Caco-2 (cell line): ENCODE measurements around the gene IL11RA. TPM values are rescaled to one million over a fixed set of nuclear protein-coding genes. Genes with fewer than 3 reads are reported as not detected.
A peak's percentile ranks its signal among the peaks of the same experiment; 100 is the strongest.

Source experiments
- BruUV-seq: library from RNA; stranded (reverse); fragments of 400-500 nt; replicated peaks from 2 replicates; lab custom pipeline; 2021; lab: Mats Ljungman, UMichigan
- CTCF ChIA-PET: fragments of 300-600 bp; sonication (Branson Sonifier 250); formaldehyde crosslinking; loops from one replicate; lab custom pipeline; 2022; ENCODE audit warnings: antibody characterized with exemption; lab: Charles Lee
- POLR2A ChIA-PET: fragments of 300-600 bp; sonication (Branson Sonifier 250); formaldehyde crosslinking; loops from one replicate; lab custom pipeline; 2022; ENCODE audit warnings: antibody characterized with exemption; lab: Charles Lee
- DNase-seq, 2 experiments: peaks; one replicate each; pipeline versions ENCODE4 v3.0.0 to v3.0.0-alpha.2; 2020 to 2022
- H3K27me3 ChIP-seq: replicated peaks from 2 replicates; pipeline ENCODE4 v1.6.0; 2011; ENCODE audit warnings: low read length; ENCODE audit not compliant: control insufficient read depth, insufficient read depth
- H3K36me3 ChIP-seq: 2 replicates; pipeline ENCODE4 v1.5.1; 2011; ENCODE audit warnings: low read length; ENCODE audit not compliant: control insufficient read depth, insufficient read depth
- H3K4me1 ChIP-seq: fragments of 250-450 bp; sonication (Bioruptor Pico); 2 replicates; pipeline ENCODE4 v1.5.1; 2020; ENCODE audit warnings: mild to moderate bottlenecking
- H3K4me3 ChIP-seq: 2 replicates; pipeline ENCODE4 v1.5.1; 2011; ENCODE audit warnings: low read depth, mild to moderate bottlenecking, control low read depth, low read length
- H3K9me3 ChIP-seq: fragments of 250-450 bp; sonication (Bioruptor Pico); 2 replicates; pipeline ENCODE4 v1.5.1; 2020; ENCODE audit warnings: mild to moderate bottlenecking, moderate library complexity
- H3K27ac Mint-ChIP-seq: one replicate; pipeline ENCODE4 v1.8.0; 2022; ENCODE audit warnings: mixed read lengths; ENCODE audit not compliant: unreplicated experiment
- H3K27me3 Mint-ChIP-seq: one replicate; pipeline ENCODE4 v1.8.0; 2022; ENCODE audit warnings: mixed read lengths; ENCODE audit not compliant: insufficient read depth, unreplicated experiment
- H3K36me3 Mint-ChIP-seq: one replicate; pipeline ENCODE4 v1.8.0; 2022; ENCODE audit warnings: mild to moderate bottlenecking, mixed read lengths; ENCODE audit not compliant: insufficient read depth, unreplicated experiment
- H3K4me1 Mint-ChIP-seq: one replicate; pipeline ENCODE4 v1.8.0; 2022; ENCODE audit warnings: low read depth, mixed read lengths; ENCODE audit not compliant: unreplicated experiment
- H3K4me3 Mint-ChIP-seq: one replicate; pipeline ENCODE4 v1.8.0; 2022; ENCODE audit warnings: mild to moderate bottlenecking, moderate library complexity, mixed read lengths; ENCODE audit not compliant: unreplicated experiment
- H3K9me3 Mint-ChIP-seq: one replicate; pipeline ENCODE4 v1.8.0; 2022; ENCODE audit warnings: mixed read lengths; ENCODE audit not compliant: unreplicated experiment
- CTCF ChIP-seq, 2 experiments: fragments of 200-600 bp in 1 of 2; IDR thresholded peaks; 1 replicate in 1 of 2; 2 replicates in 1 of 2; pipeline versions ENCODE4 v1.5.1 to v1.8.0; 2011 to 2022; ENCODE audit warnings: antibody characterized with exemption in 1 of 2, control low read depth in 1 of 2, inconsistent platforms in 1 of 2, low read depth in 1 of 2, low read length in 1 of 2, mild to moderate bottlenecking in 1 of 2, moderate library complexity in 1 of 2; ENCODE audit not compliant: insufficient read depth in 1 of 2, severe bottlenecking in 1 of 2, unreplicated experiment in 1 of 2
- intact Hi-C: fragments of 100-400 bp; cut with micrococcal nuclease; formaldehyde crosslinking; loops from one replicate; pipeline ENCODE4 v1.10.0; 2022; ENCODE audit not compliant: unreplicated experiment
- total RNA-seq: library from RNA; stranded (reverse); gene quantifications from 2 replicates; pipeline ENCODE4 v1.2.3, GENCODE V29; 2022

The IL11RA gene
- total RNA-seq, 1 experiment from 2014 or later, result 5.6 TPM

- CTCF ChIA-PET, result no interaction called here
- intact Hi-C loops, result loop anchor here (10.0 kb wide), 1 partner anchor 51 kb away; no protein-coding TSS in a partner anchor
- Mint-ChIP-seq H3K4me3 (peak overlapping the region; percentile 66), H3K36me3 (peaks cover 23% of the 10 kb centered on the region), H3K27me3 (no peaks in the 10 kb centered on the region), H3K9me3 (no peaks in the 10 kb centered on the region), H3K27ac (peak overlapping the region; percentile 62), H3K4me1 (peaks cover 20% of the 10 kb centered on the region)
- H3K9me3 ChIP-seq, result no peaks in the 10 kb centered on the region
- H3K4me3 ChIP-seq, result no peak overlapping the region
- no peak for DNase-seq
- H3K4me1 ChIP-seq, result peaks cover 23% of the 10 kb centered on the region
- no TSS peak for BruUV-seq
- POLR2A ChIA-PET, result interaction anchor here (2.6 kb wide), 1 partner anchor 16 kb away, joined by 11 read pairs; the partner anchor contains the start of gene SIGMAR1
- no peak for TF ChIP-seq CTCF (IDR thresholded peaks at IDR 0.05; ENCODE audit: insufficient read depth in 1 of 2, low read depth in 1 of 2, low read length in 1 of 2, severe bottlenecking in 1 of 2, unreplicated experiment in 1 of 2)
- H3K27me3 ChIP-seq, result no peaks in the 10 kb centered on the region
- no peaks in the 10 kb centered on the region for H3K36me3 ChIP-seq
These were observed 1.4 kb downstream of the IL11RA start for GRCh38 chr9:34653151-34654072.

- Histone ChIP-seq H3K4me3 (no peak overlapping the region), H3K36me3 (no peaks in the 10 kb centered on the region), H3K4me1 (peaks cover 23% of the 10 kb centered on the region), H3K27me3 (no peaks in the 10 kb centered on the region), H3K9me3 (no peaks in the 10 kb centered on the region)
- Mint-ChIP-seq H3K4me1 (peaks cover 20% of the 10 kb centered on the region), H3K27me3 (no peaks in the 10 kb centered on the region), H3K27ac (no peak overlapping the region), H3K4me3 (no peak overlapping the region), H3K9me3 (no peaks in the 10 kb centered on the region), H3K36me3 (peaks cover 18% of the 10 kb centered on the region)
- DNase-seq, result no peak
- TF ChIP-seq CTCF (IDR thresholded peaks at IDR 0.05; ENCODE audit: insufficient read depth in 1 of 2, low read depth in 1 of 2, low read length in 1 of 2, severe bottlenecking in 1 of 2, unreplicated experiment in 1 of 2), result no peak
- ChIA-PET CTCF (interaction anchor here (0.5 kb wide), 1 partner anchor 125 kb away, joined by 3 read pairs; no protein-coding TSS in a partner anchor), POLR2A (no interaction called here)
- BruUV-seq, result no TSS peak
- intact Hi-C loops, result loop anchor here (10.0 kb wide), 1 partner anchor 50 kb away; no protein-coding TSS in a partner anchor
These were observed 2.5 kb downstream of the IL11RA start for GRCh38 chr9:34654323-34655051.

GRCh38 chr9:34655394-34655793 is 3.4 kb downstream of the IL11RA start:
- H3K27me3 Mint-ChIP-seq, result no peaks in the 10 kb centered on the region
- Histone ChIP-seq H3K27me3 (no peaks in the 10 kb centered on the region), H3K36me3 (no peaks in the 10 kb centered on the region), H3K4me3 (no peak overlapping the region), H3K9me3 (no peaks in the 10 kb centered on the region), H3K4me1 (peaks cover 23% of the 10 kb centered on the region)
- DNase-seq, result no peak
- no TSS peak for BruUV-seq
- POLR2A ChIA-PET, result no interaction called here
- H3K27ac Mint-ChIP-seq, result no peak overlapping the region
- H3K36me3 Mint-ChIP-seq, result peaks cover 13% of the 10 kb centered on the region
- no peak overlapping the region for H3K4me3 Mint-ChIP-seq
- intact Hi-C loops, result loop anchor here (10.0 kb wide), 1 partner anchor 49 kb away; no protein-coding TSS in a partner anchor
- peaks cover 20% of the 10 kb centered on the region for H3K4me1 Mint-ChIP-seq
- TF ChIP-seq CTCF (IDR thresholded peaks at IDR 0.05; ENCODE audit: insufficient read depth in 1 of 2, low read depth in 1 of 2, low read length in 1 of 2, severe bottlenecking in 1 of 2, unreplicated experiment in 1 of 2), result no peak
- H3K9me3 Mint-ChIP-seq, result no peaks in the 10 kb centered on the region
- CTCF ChIA-PET, result interaction anchor here (1.0 kb wide), 1 partner anchor 9 kb away, joined by 3 read pairs; the partner anchor contains the start of gene GALT
